ENCODE results near the gene GAA. TPM values are rescaled to one million over a fixed set of nuclear protein-coding genes. Genes with fewer than 3 reads are reported as not detected.

The GAA gene
- total and polyA plus RNA-seq, 2 donors (not counting 1 experiment from before 2014, with no cell fraction given): 32.3 to 39.4 TPM

DNA sequence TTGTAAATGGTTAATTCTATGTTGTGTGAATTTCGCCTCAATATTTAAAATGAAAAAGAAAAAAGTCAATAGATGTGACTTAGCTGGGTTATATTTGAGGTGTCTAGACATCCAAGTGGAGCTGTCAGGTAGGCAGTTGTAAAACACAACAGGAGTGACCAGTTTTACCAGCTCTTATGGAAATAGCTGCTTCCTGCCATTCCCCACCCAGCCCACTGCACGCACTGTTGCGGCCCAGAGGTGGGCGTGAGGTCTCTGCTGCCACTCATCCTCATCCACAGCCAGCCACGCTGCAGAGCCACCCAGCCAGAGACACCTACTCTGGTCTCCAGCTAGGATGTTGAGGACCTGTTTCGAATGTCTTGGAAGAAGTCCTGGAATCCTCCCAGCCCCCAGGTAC is 65.1 kb downstream of the GAA start:
- H3K27ac Mint-ChIP-seq: no peak overlapping the region
- no peak overlapping the region for H3K4me3 ChIP-seq (ENCODE audit: control extremely low read depth in 1 of 5, extremely low read depth in 1 of 5, insufficient read depth in 1 of 5, low read depth in 2 of 5, low read length in 4 of 5)
- no peaks in the 10 kb centered on the region for H3K4me1 Mint-ChIP-seq
- H3K4me2 ChIP-seq (replicated peaks; ENCODE audit: low read depth, low read length, poor library complexity, severe bottlenecking): no peak overlapping the region
- H3K27ac ChIP-seq (ENCODE audit: low read length in 2 of 2): no peak overlapping the region
- H3K27me3 ChIP-seq (replicated peaks in 1 of 4; ENCODE audit: control extremely low read depth in 1 of 4, control insufficient read depth in 3 of 4, insufficient read depth in 4 of 4, low read length in 3 of 4): peaks cover 0 to 12% (median 0%) of the 10 kb centered on the region in 4 experiments
- WGBS (ENCODE audit: insufficient coverage): 95% methylated on average over 4 of the region's 6 CpGs
- no peak for TF ChIP-seq EZH2 (IDR thresholded peaks at IDR 0.05; ENCODE audit: borderline replicate concordance, insufficient read depth, low read depth, low read length, poor library complexity, severe bottlenecking)
- TF ChIP-seq CTCF (IDR thresholded peaks at IDR 0.05): no peak
- CTCF ChIA-PET: no interaction called here
- H3K9me3 ChIP-seq (ENCODE audit: control extremely low read depth in 1 of 3, control insufficient read depth in 2 of 3, insufficient read depth in 1 of 3, low read length in 2 of 3): peaks cover 0 to 3% (median 0%) of the 10 kb centered on the region in 3 donors
- H4K20me1 ChIP-seq (ENCODE audit: control insufficient read depth, insufficient read depth, low read length, poor library complexity, severe bottlenecking): no peaks in the 10 kb centered on the region
- intact Hi-C loops (cut with micrococcal nuclease): no loop called here
- no peak overlapping the region for H3K4me3 Mint-ChIP-seq
- no peaks in the 10 kb centered on the region for H3K36me3 ChIP-seq (replicated peaks in 1 of 2; ENCODE audit: control extremely low read depth in 1 of 2, control insufficient read depth in 1 of 2, extremely low read depth in 1 of 2, insufficient read depth in 2 of 2, low read length in 1 of 2)
- no peaks in the 10 kb centered on the region for H3K4me1 ChIP-seq (ENCODE audit: control insufficient read depth in 2 of 2, insufficient read depth in 2 of 2, low read length in 2 of 2)
- peaks cover 4% of the 10 kb centered on the region for H3K27me3 Mint-ChIP-seq
- no peak overlapping the region for H3K9ac ChIP-seq (ENCODE audit: low read length)
- POLR2A ChIA-PET: no interaction called here
- DNase-seq: no peak
- ATAC-seq (ENCODE audit: low read depth): no peak
- H3K9me3 Mint-ChIP-seq (ENCODE audit: insufficient read depth): no peaks in the 10 kb centered on the region
- H3K79me2 ChIP-seq (ENCODE audit: control insufficient read depth, insufficient read depth, low read length): no peaks in the 10 kb centered on the region
- H2AFZ ChIP-seq (ENCODE audit: insufficient read depth, low read depth, low read length, poor library complexity, severe bottlenecking): no peak overlapping the region

DNA sequence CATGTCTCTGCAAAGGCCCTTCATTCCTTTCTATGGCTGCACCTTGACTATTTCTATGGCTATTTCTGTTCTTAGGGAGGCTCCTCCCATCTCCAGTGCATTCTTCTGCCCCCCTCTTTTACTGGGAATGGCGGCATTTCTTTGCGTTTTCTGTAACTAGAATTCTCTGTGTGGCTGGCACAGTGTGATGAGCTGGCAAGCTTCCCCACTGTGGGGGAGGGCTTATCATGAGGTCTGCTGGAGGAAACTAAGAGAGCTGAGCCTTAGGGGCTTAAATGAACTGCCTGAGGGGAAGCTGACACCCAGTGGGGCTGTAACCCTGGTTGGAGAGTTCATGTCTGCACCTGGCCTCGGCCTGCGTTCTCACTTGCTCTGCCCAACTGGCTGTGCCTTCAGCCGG is 67.0 kb downstream of the GAA start:
- Mint-ChIP-seq H3K27me3 (peaks cover 13% of the 10 kb centered on the region), H3K9me3 (ENCODE audit: insufficient read depth) (no peaks in the 10 kb centered on the region), H3K27ac (no peak overlapping the region), H3K4me1 (no peaks in the 10 kb centered on the region), H3K4me3 (no peak overlapping the region)
- 97% methylated on average over 3 of the region's 5 CpGs for WGBS (ENCODE audit: insufficient coverage)
- ATAC-seq (ENCODE audit: low read depth) (no peak), DNase-seq (no peak)
- Histone ChIP-seq H3K4me1 (ENCODE audit: control insufficient read depth in 2 of 2, insufficient read depth in 2 of 2, low read length in 2 of 2) (no peaks in the 10 kb centered on the region), H3K36me3 (replicated peaks in 1 of 2; ENCODE audit: control extremely low read depth in 1 of 2, control insufficient read depth in 1 of 2, extremely low read depth in 1 of 2, insufficient read depth in 2 of 2, low read length in 1 of 2) (no peaks in the 10 kb centered on the region), H3K27ac (ENCODE audit: low read length in 2 of 2) (no peak overlapping the region), H4K20me1 (ENCODE audit: control insufficient read depth, insufficient read depth, low read length, poor library complexity, severe bottlenecking) (no peaks in the 10 kb centered on the region), H3K4me3 (ENCODE audit: control extremely low read depth in 1 of 5, extremely low read depth in 1 of 5, insufficient read depth in 1 of 5, low read depth in 2 of 5, low read length in 4 of 5) (no peak overlapping the region), H2AFZ (ENCODE audit: insufficient read depth, low read depth, low read length, poor library complexity, severe bottlenecking) (no peak overlapping the region), H3K9me3 (ENCODE audit: control extremely low read depth in 1 of 3, control insufficient read depth in 2 of 3, insufficient read depth in 1 of 3, low read length in 2 of 3) (peaks cover 0 to 3% (median 0%) of the 10 kb centered on the region in 3 donors), H3K9ac (ENCODE audit: low read length) (no peak overlapping the region), H3K79me2 (ENCODE audit: control insufficient read depth, insufficient read depth, low read length) (no peaks in the 10 kb centered on the region), H3K4me2 (replicated peaks; ENCODE audit: low read depth, low read length, poor library complexity, severe bottlenecking) (no peak overlapping the region), H3K27me3 (replicated peaks in 1 of 4; ENCODE audit: control extremely low read depth in 1 of 4, control insufficient read depth in 3 of 4, insufficient read depth in 4 of 4, low read length in 3 of 4) (peaks cover 0 to 9% (median 0%) of the 10 kb centered on the region in 4 experiments)
- CTCF ChIA-PET: no interaction called here
- POLR2A ChIA-PET: no interaction called here
- intact Hi-C loops (cut with micrococcal nuclease): no loop called here
- TF ChIP-seq EZH2 (IDR thresholded peaks at IDR 0.05; ENCODE audit: borderline replicate concordance, insufficient read depth, low read depth, low read length, poor library complexity, severe bottlenecking) (no peak), CTCF (IDR thresholded peaks at IDR 0.05) (no peak)

All from B cell (primary cell).